ENCODE data around the gene TRABD2A. TPM values are rescaled to one million over a fixed set of nuclear protein-coding genes. Genes with fewer than 3 reads are reported as not detected.
"Not testable (repeated sequence)": the region's sequence is repeated elsewhere in the genome, so short reads cannot be mapped to it uniquely, and the experiment has no call there.

Gene TRABD2A
- total and polyA plus RNA-seq, 2 donors from 2014 or later = 2.1 to 3.4 TPM

DNA sequence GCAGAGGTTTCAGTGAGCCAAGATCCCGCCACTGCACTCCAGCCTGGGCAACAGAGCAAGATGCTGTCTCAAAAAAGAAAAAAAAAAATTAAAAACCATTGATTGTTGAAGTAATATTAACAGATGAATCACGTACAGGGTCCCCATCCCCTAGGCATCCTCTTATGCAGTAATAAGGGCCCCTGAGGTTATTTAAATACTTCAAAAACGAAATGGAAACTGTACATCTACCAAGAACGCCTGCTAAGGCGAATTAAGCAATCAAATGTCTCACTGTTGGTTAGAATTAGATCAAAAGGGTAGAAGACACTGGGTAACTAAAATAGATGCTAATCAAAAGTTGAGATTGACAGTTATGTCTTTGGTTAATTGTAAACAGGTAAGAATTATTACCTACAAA, 7.5 kb downstream of the TRABD2A start:
- Histone ChIP-seq H3K4me3 (ENCODE audit: low read length in 3 of 3) (no peak overlapping the region), H3K9ac (ENCODE audit: low read length in 3 of 3) (no peak overlapping the region), H3K27me3 (ENCODE audit: control insufficient read depth, insufficient read depth, low read length) (no peaks in the 10 kb centered on the region), H3K27ac (ENCODE audit: low read depth in 2 of 2, low read length in 2 of 2) (no peak overlapping the region), H3K9me3 (ENCODE audit: control insufficient read depth in 2 of 3, insufficient read depth in 1 of 3, low read length in 3 of 3) (no peaks in the 10 kb centered on the region), H3K4me1 (ENCODE audit: control insufficient read depth in 2 of 3, insufficient read depth in 2 of 3, low read depth in 1 of 3, low read length in 3 of 3) (no peaks in the 10 kb centered on the region), H3K36me3 (ENCODE audit: control insufficient read depth in 2 of 3, insufficient read depth in 3 of 3, low read length in 3 of 3) (no peaks in the 10 kb centered on the region)
- no peak for DNase-seq
- intact Hi-C loops (cut with DNase I) = no loop called here
- FAIRE-seq = no peak
- TF ChIP-seq, protein P1, sequence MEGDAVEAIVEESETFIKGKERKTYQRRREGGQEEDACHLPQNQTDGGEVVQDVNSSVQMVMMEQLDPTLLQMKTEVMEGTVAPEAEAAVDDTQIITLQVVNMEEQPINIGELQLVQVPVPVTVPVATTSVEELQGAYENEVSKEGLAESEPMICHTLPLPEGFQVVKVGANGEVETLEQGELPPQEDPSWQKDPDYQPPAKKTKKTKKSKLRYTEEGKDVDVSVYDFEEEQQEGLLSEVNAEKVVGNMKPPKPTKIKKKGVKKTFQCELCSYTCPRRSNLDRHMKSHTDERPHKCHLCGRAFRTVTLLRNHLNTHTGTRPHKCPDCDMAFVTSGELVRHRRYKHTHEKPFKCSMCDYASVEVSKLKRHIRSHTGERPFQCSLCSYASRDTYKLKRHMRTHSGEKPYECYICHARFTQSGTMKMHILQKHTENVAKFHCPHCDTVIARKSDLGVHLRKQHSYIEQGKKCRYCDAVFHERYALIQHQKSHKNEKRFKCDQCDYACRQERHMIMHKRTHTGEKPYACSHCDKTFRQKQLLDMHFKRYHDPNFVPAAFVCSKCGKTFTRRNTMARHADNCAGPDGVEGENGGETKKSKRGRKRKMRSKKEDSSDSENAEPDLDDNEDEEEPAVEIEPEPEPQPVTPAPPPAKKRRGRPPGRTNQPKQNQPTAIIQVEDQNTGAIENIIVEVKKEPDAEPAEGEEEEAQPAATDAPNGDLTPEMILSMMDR (IDR thresholded peaks at IDR 0.05; ENCODE audit: borderline replicate concordance, extremely low read depth, insufficient read depth) = no peak

DNA sequence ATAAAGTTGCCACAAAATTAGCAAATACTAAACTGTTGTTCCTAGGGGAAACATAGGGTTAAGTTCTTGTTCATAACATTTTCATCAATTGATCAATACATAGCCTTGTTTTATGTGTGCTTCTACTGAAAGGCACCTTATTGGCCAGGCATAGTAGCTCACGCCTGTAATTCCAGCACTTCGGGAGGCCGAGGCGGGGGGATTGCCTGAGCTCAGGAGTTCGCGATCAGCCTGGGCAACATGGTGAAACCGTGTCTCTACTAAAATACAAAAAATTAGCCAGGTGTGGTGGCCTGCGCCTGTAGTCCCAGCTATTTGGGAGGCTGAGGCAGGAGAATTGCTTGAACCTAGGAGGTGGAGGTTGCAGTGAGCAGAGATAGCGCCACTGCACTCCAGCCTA, 8.2 kb downstream of the TRABD2A start:
- H3K9me3 ChIP-seq (ENCODE audit: control insufficient read depth in 2 of 3, insufficient read depth in 1 of 3, low read length in 3 of 3); H3K4me1 ChIP-seq (ENCODE audit: control insufficient read depth in 2 of 3, insufficient read depth in 2 of 3, low read depth in 1 of 3, low read length in 3 of 3); intact Hi-C loops (cut with DNase I); H3K4me3 ChIP-seq (ENCODE audit: low read length in 3 of 3); H3K36me3 ChIP-seq (ENCODE audit: control insufficient read depth in 2 of 3, insufficient read depth in 3 of 3, low read length in 3 of 3); FAIRE-seq; H3K9ac ChIP-seq (ENCODE audit: low read length in 3 of 3); H3K27me3 ChIP-seq (ENCODE audit: control insufficient read depth, insufficient read depth, low read length); H3K27ac ChIP-seq (ENCODE audit: low read depth in 2 of 2, low read length in 2 of 2): not testable (repeated sequence)
- peak in 1 of 5 donors; percentile 2 for DNase-seq

DNA sequence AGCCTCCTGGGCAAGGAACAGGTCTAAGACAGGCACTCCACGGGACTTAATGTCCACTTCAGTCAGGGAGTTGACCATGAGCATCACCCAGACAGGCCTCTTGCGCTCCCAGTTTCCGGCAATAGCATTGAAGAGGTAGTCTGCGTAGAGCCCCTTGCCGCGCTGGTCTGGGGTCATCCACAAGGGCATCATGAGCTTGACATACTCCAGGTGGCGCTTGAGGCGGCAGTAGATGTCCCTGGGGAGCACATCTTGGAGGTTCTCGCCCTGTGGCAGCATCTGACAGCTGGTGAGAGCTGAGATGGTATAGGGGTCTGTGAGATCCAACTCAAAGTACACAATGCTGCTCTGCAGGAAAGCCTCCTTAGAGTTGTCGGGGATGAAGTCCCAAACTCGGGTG, 10.6 kb downstream of the TRABD2A start:
- H3K36me3 ChIP-seq (ENCODE audit: control insufficient read depth in 2 of 3, insufficient read depth in 3 of 3, low read length in 3 of 3) = no peaks in the 10 kb centered on the region
- no peak overlapping the region for H3K27ac ChIP-seq (ENCODE audit: low read depth in 2 of 2, low read length in 2 of 2)
- no peak overlapping the region for H3K9ac ChIP-seq (ENCODE audit: low read length in 3 of 3)
- no peak overlapping the region for H3K4me3 ChIP-seq (ENCODE audit: low read length in 3 of 3)
- TF ChIP-seq, protein P1 (IDR thresholded peaks at IDR 0.05; ENCODE audit: borderline replicate concordance, extremely low read depth, insufficient read depth) = no peak
- DNase-seq (no peak), FAIRE-seq (no peak)
- intact Hi-C loops (cut with DNase I) = no loop called here
- H3K4me1 ChIP-seq (ENCODE audit: control insufficient read depth in 2 of 3, insufficient read depth in 2 of 3, low read depth in 1 of 3, low read length in 3 of 3) = no peaks in the 10 kb centered on the region
- H3K27me3 ChIP-seq (ENCODE audit: control insufficient read depth, insufficient read depth, low read length) = no peaks in the 10 kb centered on the region
- no peaks in the 10 kb centered on the region for H3K9me3 ChIP-seq (ENCODE audit: control insufficient read depth in 2 of 3, insufficient read depth in 1 of 3, low read length in 3 of 3)

DNA sequence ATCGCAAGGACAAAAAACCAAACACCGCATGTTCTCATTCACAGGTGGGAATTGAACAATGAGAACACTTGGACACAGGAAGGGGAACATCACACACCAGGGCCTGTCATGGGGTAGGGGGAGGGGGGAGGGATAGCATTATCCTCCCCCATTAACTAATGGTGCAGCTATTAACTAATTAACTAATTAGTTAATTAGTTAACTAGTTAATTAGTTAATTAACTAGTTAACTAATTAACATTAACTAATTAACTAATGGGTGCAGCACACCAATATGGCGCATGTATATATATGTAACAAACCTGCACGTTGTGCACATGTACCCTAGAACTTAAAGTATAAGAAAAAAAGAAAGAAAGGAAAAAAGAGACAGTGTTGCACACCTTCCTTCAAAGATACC, 12.6 kb downstream of the TRABD2A start:
- H3K36me3 ChIP-seq (ENCODE audit: control insufficient read depth in 2 of 3, insufficient read depth in 3 of 3, low read length in 3 of 3); H3K27ac ChIP-seq (ENCODE audit: low read depth in 2 of 2, low read length in 2 of 2); intact Hi-C loops (cut with DNase I); H3K4me1 ChIP-seq (ENCODE audit: control insufficient read depth in 2 of 3, insufficient read depth in 2 of 3, low read depth in 1 of 3, low read length in 3 of 3); H3K9me3 ChIP-seq (ENCODE audit: control insufficient read depth in 2 of 3, insufficient read depth in 1 of 3, low read length in 3 of 3); H3K4me3 ChIP-seq (ENCODE audit: low read length in 3 of 3); DNase-seq; H3K9ac ChIP-seq (ENCODE audit: low read length in 3 of 3); H3K27me3 ChIP-seq (ENCODE audit: control insufficient read depth, insufficient read depth, low read length); FAIRE-seq: not testable (repeated sequence)

DNA sequence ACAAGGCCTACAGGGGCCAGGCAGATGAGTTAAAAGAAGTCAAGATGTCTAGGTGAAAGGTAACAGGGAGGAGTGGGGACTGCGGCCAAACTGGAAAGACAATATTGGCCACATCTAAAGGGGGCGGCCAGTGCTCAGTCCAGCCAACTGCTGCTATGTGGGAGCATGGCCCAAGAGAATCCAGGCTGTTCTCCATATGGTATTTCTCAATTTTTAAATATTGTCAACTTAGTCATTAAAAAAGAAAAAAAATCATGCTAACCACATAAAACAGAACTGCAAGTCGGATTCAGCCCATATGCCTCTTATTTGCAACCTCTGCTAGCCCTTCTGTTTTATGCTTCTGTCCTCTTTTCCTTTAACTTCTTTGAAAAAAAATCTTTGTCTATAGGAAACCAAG, 14.8 kb downstream of the TRABD2A start:
- no peaks in the 10 kb centered on the region for H3K4me1 ChIP-seq (ENCODE audit: control insufficient read depth in 2 of 3, insufficient read depth in 2 of 3, low read depth in 1 of 3, low read length in 3 of 3)
- no peak overlapping the region for H3K9ac ChIP-seq (ENCODE audit: low read length in 3 of 3)
- no peak overlapping the region for H3K27ac ChIP-seq (ENCODE audit: low read depth in 2 of 2, low read length in 2 of 2)
- H3K4me3 ChIP-seq (ENCODE audit: low read length in 3 of 3) = no peak overlapping the region
- H3K36me3 ChIP-seq (ENCODE audit: control insufficient read depth in 2 of 3, insufficient read depth in 3 of 3, low read length in 3 of 3) = no peaks in the 10 kb centered on the region
- no peak for FAIRE-seq
- peak in 1 of 5 donors; percentile 52 for DNase-seq
- intact Hi-C loops (cut with DNase I) = no loop called here
- no peaks in the 10 kb centered on the region for H3K27me3 ChIP-seq (ENCODE audit: control insufficient read depth, insufficient read depth, low read length)
- TF ChIP-seq, protein P1 (IDR thresholded peaks at IDR 0.05; ENCODE audit: borderline replicate concordance, extremely low read depth, insufficient read depth) = no peak
- no peaks in the 10 kb centered on the region for H3K9me3 ChIP-seq (ENCODE audit: control insufficient read depth in 2 of 3, insufficient read depth in 1 of 3, low read length in 3 of 3)

Measured in kidney (tissue), 14 donors.